Lower lobe of right lung (tissue), 2 donors: Measurements from ENCODE around the gene C1QTNF1. TPM values are rescaled to one million over a fixed set of nuclear protein-coding genes. Genes with fewer than 3 reads are reported as not detected.
A peak's percentile ranks its signal among the peaks of the same experiment; 100 is the strongest.

Experiments
- ATAC-seq, 2 donors: fragments of 200-7000 bp; cut with Tn5 transposase; one replicate each; pipeline ENCODE4 v1.9.1; 2020 to 2022; ENCODE audit warnings: mild to moderate bottlenecking in 2 of 2, moderate library complexity in 2 of 2
- DNase-seq: peaks from one replicate; pipeline ENCODE4 v3.0.0-alpha.2; 2020
- H3K27ac ChIP-seq: fragments of 200-600 bp; one replicate; pipeline ENCODE4 v1.8.0; 2022
- H3K27me3 ChIP-seq: fragments of 200-600 bp; one replicate; pipeline ENCODE4 v1.8.0; 2022; ENCODE audit warnings: low read depth
- H3K36me3 ChIP-seq: fragments of 200-600 bp; one replicate; pipeline ENCODE4 v1.8.0; 2022; ENCODE audit warnings: mild to moderate bottlenecking
- H3K4me1 ChIP-seq: fragments of 200-600 bp; one replicate; pipeline ENCODE4 v1.8.0; 2022
- H3K4me3 ChIP-seq: fragments of 200-600 bp; one replicate; pipeline ENCODE4 v1.8.0; 2022; ENCODE audit warnings: mild to moderate bottlenecking
- H3K9me3 ChIP-seq: fragments of 200-600 bp; one replicate; pipeline ENCODE4 v1.8.0; 2022
- intact Hi-C: fragments of 100-400 bp; cut with DNase I; formaldehyde crosslinking; loops from one replicate; pipeline ENCODE4 v1.11.0; 2022
- total RNA-seq: library from RNA; stranded (reverse); fragmentation: NEBNext Ultra II Directional; extraction: Animal tissue kit (Norgen Biotek cat#: 25700); gene quantifications from one replicate; pipeline ENCODE4 v1.2.1, GENCODE V29; 2021
- TF ChIP-seq, protein P1 (sequence below): fragments of 200-600 bp; IDR thresholded peaks from one replicate; pipeline ENCODE4 v1.8.0; 2022; ENCODE audit warnings: antibody characterized with exemption, mild to moderate bottlenecking
- donor health status: DM: no; HTN: yes; CAD: no; lungs with severe emphysema.

Gene C1QTNF1
- total RNA-seq, 1 donor from 2014 or later = 24.9 TPM

DNA sequence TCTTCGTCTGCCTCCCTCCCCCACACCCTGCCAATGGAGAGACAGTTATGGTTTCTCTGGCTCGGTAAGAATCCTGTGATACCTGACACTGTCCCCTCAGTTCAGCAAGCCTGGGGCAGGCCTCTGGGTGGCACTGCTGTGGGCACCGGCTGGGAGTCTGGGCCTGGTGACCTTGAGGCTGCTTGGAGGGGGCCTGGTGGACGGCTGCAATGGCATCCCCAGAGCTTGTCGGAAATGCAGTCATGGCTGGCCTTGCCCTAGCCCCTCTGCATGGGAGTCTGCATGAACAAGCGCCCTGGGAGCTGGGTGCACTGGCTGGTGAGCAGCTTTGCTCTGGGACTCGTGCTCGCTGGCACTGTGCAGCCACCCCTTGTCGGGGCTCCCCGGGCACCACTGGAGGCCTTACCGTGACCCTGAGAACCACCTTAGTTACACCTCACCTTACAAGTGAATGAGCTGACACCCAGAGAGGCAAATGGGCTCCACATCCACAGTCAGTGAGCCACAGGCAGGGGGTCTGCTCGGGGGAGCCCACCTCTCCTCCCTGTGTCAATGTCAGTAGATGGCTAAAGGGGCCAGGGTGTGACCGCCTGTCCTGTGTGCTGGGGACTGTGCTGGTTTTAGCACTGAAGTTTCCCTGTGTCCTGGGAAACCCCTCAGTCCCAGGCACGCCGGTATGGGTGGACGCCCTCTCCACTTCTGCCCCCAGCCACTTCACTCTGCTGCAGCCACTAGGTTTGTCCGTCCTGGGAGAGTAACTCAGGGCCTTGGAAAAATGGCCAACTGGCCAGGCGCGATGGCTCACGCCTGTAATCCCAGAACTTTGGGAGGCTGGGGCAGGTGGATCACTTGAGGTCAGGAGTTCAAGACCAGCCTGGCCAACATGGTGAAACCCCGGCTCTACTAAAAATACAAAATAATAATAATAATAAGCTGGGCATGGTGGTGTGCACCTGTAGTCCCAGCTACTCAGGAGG lies 45.7 kb upstream of the C1QTNF1 start:
- TF ChIP-seq, protein P1, sequence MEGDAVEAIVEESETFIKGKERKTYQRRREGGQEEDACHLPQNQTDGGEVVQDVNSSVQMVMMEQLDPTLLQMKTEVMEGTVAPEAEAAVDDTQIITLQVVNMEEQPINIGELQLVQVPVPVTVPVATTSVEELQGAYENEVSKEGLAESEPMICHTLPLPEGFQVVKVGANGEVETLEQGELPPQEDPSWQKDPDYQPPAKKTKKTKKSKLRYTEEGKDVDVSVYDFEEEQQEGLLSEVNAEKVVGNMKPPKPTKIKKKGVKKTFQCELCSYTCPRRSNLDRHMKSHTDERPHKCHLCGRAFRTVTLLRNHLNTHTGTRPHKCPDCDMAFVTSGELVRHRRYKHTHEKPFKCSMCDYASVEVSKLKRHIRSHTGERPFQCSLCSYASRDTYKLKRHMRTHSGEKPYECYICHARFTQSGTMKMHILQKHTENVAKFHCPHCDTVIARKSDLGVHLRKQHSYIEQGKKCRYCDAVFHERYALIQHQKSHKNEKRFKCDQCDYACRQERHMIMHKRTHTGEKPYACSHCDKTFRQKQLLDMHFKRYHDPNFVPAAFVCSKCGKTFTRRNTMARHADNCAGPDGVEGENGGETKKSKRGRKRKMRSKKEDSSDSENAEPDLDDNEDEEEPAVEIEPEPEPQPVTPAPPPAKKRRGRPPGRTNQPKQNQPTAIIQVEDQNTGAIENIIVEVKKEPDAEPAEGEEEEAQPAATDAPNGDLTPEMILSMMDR = no peak
- Histone ChIP-seq H3K4me1 (peaks cover 67% of the 10 kb centered on the region), H3K9me3 (no peaks in the 10 kb centered on the region), H3K36me3 (peaks cover 6% of the 10 kb centered on the region), H3K4me3 (peak overlapping the region; percentile 63), H3K27ac (peak overlapping the region; percentile 71), H3K27me3 (no peaks in the 10 kb centered on the region)
- DNase-seq (no peak), ATAC-seq (peak in 1 of 2 donors; percentile 13)
- intact Hi-C loops = no loop called here

DNA sequence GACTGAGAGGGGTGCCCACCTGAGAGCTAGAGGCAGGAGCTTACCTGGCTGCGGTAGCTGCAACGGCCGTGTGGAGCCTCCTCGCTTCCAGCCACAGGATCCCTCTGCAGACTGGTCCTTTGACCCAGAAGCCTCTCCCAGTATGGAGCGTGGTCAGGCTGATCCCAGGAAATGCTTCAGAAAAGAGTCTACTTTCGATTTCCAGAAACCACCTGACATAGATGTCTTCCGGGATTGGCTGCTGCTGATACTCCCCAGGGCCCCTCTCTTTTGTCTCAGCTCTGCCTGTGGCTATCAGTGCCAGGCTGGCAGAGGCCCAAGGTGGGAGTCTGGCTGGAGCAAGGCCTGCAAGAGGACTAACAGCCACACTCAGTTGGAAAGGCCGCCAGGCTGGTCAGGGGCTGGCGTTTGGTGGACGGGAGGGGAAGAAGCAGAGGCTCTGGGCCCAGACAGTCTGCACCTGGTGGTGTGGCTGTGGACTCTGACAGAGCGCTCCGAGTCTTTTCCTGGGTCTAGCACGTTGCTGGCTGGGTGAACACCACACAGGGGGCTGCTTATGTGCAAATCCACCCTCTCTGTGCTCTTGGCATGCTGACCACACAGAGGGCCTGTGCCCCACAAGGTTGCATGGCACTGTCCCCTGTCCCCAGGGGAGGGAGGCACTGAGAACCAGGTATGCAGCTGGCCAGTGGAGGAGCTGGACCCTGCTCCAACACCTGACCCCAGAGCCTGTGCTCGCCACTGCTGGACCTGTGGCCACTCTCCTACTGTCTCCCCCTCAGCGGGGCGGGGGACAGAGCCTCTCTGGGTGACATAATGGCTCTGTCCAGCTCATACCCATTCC lies 44.0 kb upstream of the C1QTNF1 start, which contains the start of gene LGALS3BP:
LGALS3BP (minus strand) TSS at position 144 of the 844 bp plus-strand sequence. CDS start 2,732 bp downstream, outside the sequence.
- Histone ChIP-seq H3K27ac (peak within 1 kb of the TSS; percentile 79), H3K27me3 (no peaks in the 10 kb centered on the region), H3K4me3 (peak within 1 kb of the TSS; percentile 63), H3K36me3 (no peaks in the 10 kb centered on the region), H3K4me1 (peaks cover 52% of the 10 kb centered on the region), H3K9me3 (no peaks in the 10 kb centered on the region)
- ATAC-seq (peak; percentile 84 to 91), DNase-seq (peak; percentile 81)
- intact Hi-C loops = no loop called here
- TF ChIP-seq, protein P1 = no peak

DNA sequence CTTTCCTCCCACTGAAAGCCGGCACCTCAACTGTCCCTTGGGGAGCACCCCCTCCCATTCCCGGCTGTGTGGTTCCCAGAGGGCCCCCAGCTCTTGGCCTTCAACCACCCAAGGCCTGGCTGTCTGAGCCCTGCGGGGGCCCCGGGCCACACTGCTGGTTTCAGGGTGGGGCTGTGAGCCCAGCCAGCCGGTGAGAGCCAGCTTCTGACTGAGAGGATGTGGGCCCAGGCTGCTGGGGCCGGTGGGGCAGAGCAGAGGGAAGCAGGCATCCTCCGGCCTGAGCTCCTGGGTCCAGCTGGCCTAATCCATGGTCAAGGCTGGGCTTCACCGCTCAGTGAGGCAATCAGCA lies 43.4 kb upstream of the C1QTNF1 start:
- Histone ChIP-seq H3K4me3 (no peak overlapping the region), H3K36me3 (no peaks in the 10 kb centered on the region), H3K4me1 (peaks cover 46% of the 10 kb centered on the region), H3K27me3 (no peaks in the 10 kb centered on the region), H3K27ac (peak overlapping the region; percentile 79), H3K9me3 (no peaks in the 10 kb centered on the region)
- TF ChIP-seq, protein P1 = no peak
- ATAC-seq (no peak), DNase-seq (no peak)
- intact Hi-C loops = no loop called here

DNA sequence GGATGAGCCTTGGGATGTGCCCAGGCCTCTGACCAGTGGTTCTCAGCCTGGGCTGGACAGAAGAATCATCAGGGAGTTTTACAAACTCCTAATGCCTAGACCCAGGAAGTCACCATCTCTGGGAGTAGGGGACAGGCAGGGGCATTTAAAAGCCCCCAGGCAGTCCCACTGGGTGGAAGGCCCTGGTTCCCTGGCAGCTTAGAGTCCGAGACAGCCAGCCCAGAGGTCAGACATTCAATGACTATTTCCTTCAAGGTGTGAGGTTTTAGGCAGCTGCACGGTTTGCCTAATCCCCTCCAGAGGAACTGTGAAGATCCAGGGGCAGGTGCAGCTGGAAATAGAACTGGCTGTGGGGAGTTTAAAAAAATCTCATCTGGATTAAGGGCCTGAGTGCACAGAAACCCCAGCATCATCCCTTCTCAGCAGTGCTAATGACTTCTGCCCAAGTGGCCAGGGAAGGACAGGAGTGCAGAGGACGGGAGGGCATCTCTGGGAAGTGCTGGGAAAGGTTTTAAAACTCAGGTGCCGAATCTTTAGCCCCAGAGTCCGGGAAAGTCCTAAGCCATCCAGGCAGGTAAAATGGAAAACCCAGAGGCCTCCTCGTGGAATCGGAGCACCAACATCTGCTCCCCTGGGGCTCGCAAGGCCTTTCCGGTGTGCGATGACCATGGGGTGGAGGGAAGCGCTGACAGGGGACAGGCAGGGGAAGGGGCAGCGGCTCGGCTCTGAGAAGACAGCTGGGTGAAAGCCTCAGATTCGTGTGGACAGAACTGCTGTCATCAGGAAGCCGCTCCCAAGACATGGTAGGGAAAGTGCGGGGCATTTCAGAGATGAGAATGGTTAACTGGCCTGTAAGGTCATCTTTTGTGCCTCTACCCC lies 42.7 kb upstream of the C1QTNF1 start:
- peaks cover 43% of the 10 kb centered on the region for H3K4me1 ChIP-seq
- no peak overlapping the region for H3K4me3 ChIP-seq
- TF ChIP-seq, protein P1 = no peak
- DNase-seq = no peak
- H3K27me3 ChIP-seq = no peaks in the 10 kb centered on the region
- ATAC-seq = no peak
- intact Hi-C loops = no loop called here
- H3K36me3 ChIP-seq = no peaks in the 10 kb centered on the region
- no peak overlapping the region for H3K27ac ChIP-seq
- H3K9me3 ChIP-seq = no peaks in the 10 kb centered on the region

DNA sequence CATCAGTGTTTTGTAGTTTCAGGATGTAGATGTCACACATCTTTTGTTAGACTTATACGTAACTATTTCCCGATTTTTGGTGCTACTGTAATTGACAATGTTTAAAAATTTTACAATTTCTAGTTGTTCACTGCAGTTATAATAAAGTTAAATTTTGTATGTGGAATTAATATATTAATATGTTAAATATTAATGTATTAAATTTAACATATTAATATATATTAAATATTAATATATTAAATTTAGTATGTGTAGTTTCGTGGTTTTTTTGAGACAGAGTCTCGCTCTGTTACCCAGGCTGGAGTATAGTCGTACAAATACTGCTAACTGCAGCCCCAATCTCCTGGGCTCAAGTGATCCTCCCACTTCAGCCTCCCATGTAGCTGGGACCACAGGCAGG lies 38.6 kb upstream of the C1QTNF1 start:
- DNase-seq (no peak), ATAC-seq (no peak)
- Histone ChIP-seq H3K27ac (no peak overlapping the region), H3K27me3 (no peaks in the 10 kb centered on the region), H3K4me1 (peaks cover 27% of the 10 kb centered on the region), H3K4me3 (no peak overlapping the region), H3K36me3 (peaks cover 6% of the 10 kb centered on the region), H3K9me3 (no peaks in the 10 kb centered on the region)
- intact Hi-C loops = no loop called here
- TF ChIP-seq, protein P1 = no peak
